ENCODE measurements around the gene BRSK2. TPM values are rescaled to one million over a fixed set of nuclear protein-coding genes. Genes with fewer than 3 reads are reported as not detected.

Gene BRSK2
- total and polyA plus RNA-seq, 12 donors: 0.13 to 2.3 (median 0.44) TPM; not detected in 1

GRCh38 chr11:1402355-1403077 is 12.8 kb downstream of the BRSK2 start:
- peaks cover 0 to 45% (median 34%) of the 10 kb centered on the region in 7 donors for H3K27me3 ChIP-seq
- ATAC-seq (no peak), DNase-seq (peak in 1 of 2 donors; percentile 7)
- H3K9me3 ChIP-seq: no peaks in the 10 kb centered on the region
- 69 to 71% methylated on average over 23 of the region's 23 CpGs for WGBS, 2 donors
- H3K4me1 ChIP-seq: peaks cover 0 to 7% (median 0%) of the 10 kb centered on the region in 9 donors
- intact Hi-C loops (cut with DNase I): no loop called here
- no peaks in the 10 kb centered on the region for H3K36me3 ChIP-seq
- TF ChIP-seq CTCF (IDR thresholded peaks at IDR 0.05): no peak
- H3K27ac ChIP-seq: no peak overlapping the region
- no peak overlapping the region for H3K4me3 ChIP-seq

- 87 to 91% methylated on average over 16 of the region's 16 CpGs for WGBS, 2 donors
- intact Hi-C loops (cut with DNase I): no loop called here
- Histone ChIP-seq H3K9me3 (no peaks in the 10 kb centered on the region), H3K27me3 (peaks cover 0 to 45% (median 33%) of the 10 kb centered on the region in 7 donors), H3K36me3 (no peaks in the 10 kb centered on the region), H3K4me1 (peaks cover 0 to 7% (median 0%) of the 10 kb centered on the region in 9 donors), H3K27ac (no peak overlapping the region), H3K4me3 (no peak overlapping the region)
- ATAC-seq (no peak), DNase-seq (peak in 1 of 2 donors; percentile 4)
- TF ChIP-seq CTCF (IDR thresholded peaks at IDR 0.05): no peak
These were observed 13.4 kb downstream of the BRSK2 start for GRCh38 chr11:1403078-1403620.

- intact Hi-C loops (cut with DNase I): no loop called here
- 76 to 78% methylated on average over 23 of the region's 23 CpGs for WGBS, 2 donors
- Histone ChIP-seq H3K36me3 (no peaks in the 10 kb centered on the region), H3K4me1 (peaks cover 0 to 7% (median 0%) of the 10 kb centered on the region in 9 donors), H3K27me3 (peaks cover 0 to 38% (median 26%) of the 10 kb centered on the region in 7 donors), H3K4me3 (no peak overlapping the region), H3K9me3 (no peaks in the 10 kb centered on the region), H3K27ac (no peak overlapping the region)
- DNase-seq: peak in 1 of 2 donors; percentile 3
- TF ChIP-seq CTCF (IDR thresholded peaks at IDR 0.05): no peak
- ATAC-seq: no peak
These were observed 14.2 kb downstream of the BRSK2 start for GRCh38 chr11:1403721-1404460.

GRCh38 chr11:1404461-1405185 is 14.9 kb downstream of the BRSK2 start:
- Histone ChIP-seq H3K27me3 (peaks cover 0 to 33% (median 24%) of the 10 kb centered on the region in 7 donors), H3K4me1 (peaks cover 0 to 7% (median 0%) of the 10 kb centered on the region in 9 donors), H3K4me3 (no peak overlapping the region), H3K27ac (no peak overlapping the region), H3K9me3 (no peaks in the 10 kb centered on the region), H3K36me3 (no peaks in the 10 kb centered on the region)
- intact Hi-C loops (cut with DNase I): no loop called here
- DNase-seq (no peak), ATAC-seq (no peak)
- TF ChIP-seq CTCF (IDR thresholded peaks at IDR 0.05): no peak
- 64 to 67% methylated on average over 24 to 25 of the region's 25 CpGs for WGBS, 2 donors

Data from heart right ventricle (tissue), 16 donors.